IMR-90 (cell line): ENCODE measurements around the gene COL7A1. TPM values are rescaled to one million over a fixed set of nuclear protein-coding genes. Genes with fewer than 3 reads are reported as not detected.
A peak's percentile ranks its signal among the peaks of the same experiment; 100 is the strongest.

ENCODE experiments used
- ELK1 ChIP-seq: fragments of 150-350 bp; IDR thresholded peaks from 2 replicates; pipeline ENCODE4 v1.6.1; 2016; ENCODE audit warnings: low read depth, mild to moderate bottlenecking, low read length, moderate library complexity, borderline replicate concordance
- MXI1 ChIP-seq: IDR thresholded peaks from 2 replicates; pipeline ENCODE4 v1.6.1; 2012; ENCODE audit warnings: low read depth, mild to moderate bottlenecking, low read length, moderate library complexity, borderline replicate concordance
- SMC3 ChIP-seq: fragments of 150-350 bp; IDR thresholded peaks from 2 replicates; pipeline ENCODE4 v1.6.1; 2016; ENCODE audit warnings: low read depth, mild to moderate bottlenecking, antibody characterized with exemption, low read length, moderate library complexity
- polyA plus RNA-seq, 3 experiments: library from polyadenylated mRNA; depleted of rRNA; stranded (reverse); fragments of >200 nt; gene quantifications; 2 replicates each; pipeline ENCODE4 v1.2.3, GENCODE V29; 2012; ENCODE audit warnings: low replicate concordance in 1 of 3
- total RNA-seq: library from RNA; depleted of rRNA; stranded (reverse); fragments of >200 nt; gene quantifications from 2 replicates; pipeline ENCODE4 v1.2.3, GENCODE V29; 2012

COL7A1 gene
- total and polyA plus RNA-seq, 2 of the 4 experiments (the other 2 are of a cell fraction): 4.1 to 20.3 TPM

DNA sequence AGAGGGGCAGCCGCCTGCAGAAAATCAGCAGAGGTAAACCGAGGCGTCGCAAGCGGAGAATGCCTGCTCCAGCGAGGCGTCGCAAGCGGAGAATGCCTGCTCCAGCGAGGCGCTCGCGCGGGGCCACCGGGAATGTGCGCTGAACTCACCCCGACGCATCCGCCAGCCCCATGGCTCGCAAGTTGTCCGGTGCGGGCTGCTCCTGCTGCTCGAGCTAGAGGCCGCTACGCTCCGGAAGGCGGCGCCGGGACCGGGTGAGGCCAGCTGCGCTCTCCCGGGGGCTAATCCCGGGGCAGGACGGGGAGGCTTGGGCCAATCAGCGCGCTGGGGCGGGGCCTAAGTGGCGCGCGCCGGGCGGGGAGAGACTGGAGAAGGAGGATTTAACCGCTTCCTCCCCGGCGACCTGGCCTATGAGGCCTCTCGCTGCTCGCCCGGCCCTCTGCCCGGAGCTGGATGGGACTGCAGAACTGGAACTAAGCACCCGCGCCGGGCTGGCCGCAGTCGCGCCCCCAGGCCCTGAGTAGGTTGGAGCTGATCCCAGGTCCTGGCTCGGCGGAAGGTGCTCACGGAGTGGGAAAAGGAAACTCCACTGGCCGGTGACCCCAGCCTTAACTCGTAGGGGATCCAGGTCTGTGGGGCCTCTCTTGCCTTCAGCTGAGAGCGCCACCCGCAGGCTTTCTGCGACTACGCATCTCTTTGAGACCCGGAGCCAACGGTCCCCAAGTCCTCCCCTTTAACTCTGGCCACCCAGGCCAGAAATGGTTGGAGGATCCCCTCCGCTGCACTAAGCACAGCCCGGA, 40.3 kb upstream of the COL7A1 start, which contains the start of gene SLC26A6 (continued):
- no peak for TF ChIP-seq ELK1
- TF ChIP-seq SMC3: peak; percentile 27
- peak; percentile 64; the same call in 1 of the 2 replicates for TF ChIP-seq MXI1
